ENCODE measurements around the gene TMEM121B.
"Not testable (repeated sequence)": the region's sequence is repeated elsewhere in the genome, so short reads cannot be mapped to it uniquely, and the experiment has no call there.

TMEM121B gene

GRCh38 chr22:17121233-17122195 is at the start of gene TMEM121B:
TMEM121B (minus strand) TSS chr22:17121360; CDS start chr22:17121127, 233 bp downstream.
- DNase-seq (ENCODE audit: low read depth in 1 of 2, low spot score in 1 of 2), result no peak

GRCh38 chr22:17167486-17167885 is 46.3 kb upstream of the TMEM121B start:
- DNase-seq (ENCODE audit: low read depth in 1 of 2, low spot score in 1 of 2), result no peak

GRCh38 chr22:17164392-17165024 is 43.3 kb upstream of the TMEM121B start:
- DNase-seq (ENCODE audit: low read depth in 1 of 2, low spot score in 1 of 2), result no peak

GRCh38 chr22:17162731-17163130 is 41.6 kb upstream of the TMEM121B start:
- DNase-seq (ENCODE audit: low read depth in 1 of 2, low spot score in 1 of 2), result no peak

GRCh38 chr22:17161991-17162390 is 40.8 kb upstream of the TMEM121B start:
- DNase-seq (ENCODE audit: low read depth in 1 of 2, low spot score in 1 of 2), result no peak

- peak; percentile 48 to 56 for DNase-seq (ENCODE audit: low read depth in 1 of 2, low spot score in 1 of 2)
These were observed 38.4 kb upstream of the TMEM121B start for GRCh38 chr22:17159504-17159951.

GRCh38 chr22:17158568-17159503 is 37.7 kb upstream of the TMEM121B start, which contains the start of gene HDHD5:
HDHD5 (minus strand) TSS chr22:17159277; CDS start chr22:17159251, 26 bp downstream.
- peak; percentile 81 to 85 for DNase-seq (ENCODE audit: low read depth in 1 of 2, low spot score in 1 of 2)

- DNase-seq (ENCODE audit: low read depth in 1 of 2, low spot score in 1 of 2), result no peak
These were observed 37.0 kb upstream of the TMEM121B start for GRCh38 chr22:17158176-17158567.

- DNase-seq (ENCODE audit: low read depth in 1 of 2, low spot score in 1 of 2), result no peak
These were observed 36.6 kb upstream of the TMEM121B start for GRCh38 chr22:17157714-17158113.

- no peak for DNase-seq (ENCODE audit: low read depth in 1 of 2, low spot score in 1 of 2)
These were observed 34.8 kb upstream of the TMEM121B start for GRCh38 chr22:17155941-17156340.

GRCh38 chr22:17152971-17153370 is 31.8 kb upstream of the TMEM121B start:
- DNase-seq (ENCODE audit: low read depth in 1 of 2, low spot score in 1 of 2), result no peak

- no peak for DNase-seq (ENCODE audit: low read depth in 1 of 2, low spot score in 1 of 2)
These were observed 31.2 kb upstream of the TMEM121B start for GRCh38 chr22:17152340-17152739.

- no peak for DNase-seq (ENCODE audit: low read depth in 1 of 2, low spot score in 1 of 2)
These were observed 28.1 kb upstream of the TMEM121B start for GRCh38 chr22:17149076-17149815.

GRCh38 chr22:17147458-17147857 is 26.3 kb upstream of the TMEM121B start:
- DNase-seq (ENCODE audit: low read depth in 1 of 2, low spot score in 1 of 2), result not testable (repeated sequence)

- DNase-seq (ENCODE audit: low read depth in 1 of 2, low spot score in 1 of 2), result no peak
These were observed 24.0 kb upstream of the TMEM121B start for GRCh38 chr22:17145021-17145680.

- DNase-seq (ENCODE audit: low read depth in 1 of 2, low spot score in 1 of 2), result no peak
These were observed 22.7 kb upstream of the TMEM121B start for GRCh38 chr22:17143826-17144225.

GRCh38 chr22:17143101-17143500 is 21.9 kb upstream of the TMEM121B start:
- DNase-seq (ENCODE audit: low read depth in 1 of 2, low spot score in 1 of 2), result no peak

GRCh38 chr22:17140826-17141766 is 19.9 kb upstream of the TMEM121B start:
- DNase-seq (ENCODE audit: low read depth in 1 of 2, low spot score in 1 of 2), result no peak

GRCh38 chr22:17140022-17140421 is 18.9 kb upstream of the TMEM121B start:
- no peak for DNase-seq (ENCODE audit: low read depth in 1 of 2, low spot score in 1 of 2)
